ENCODE data around the gene NRXN3.

Gene NRXN3

DNA sequence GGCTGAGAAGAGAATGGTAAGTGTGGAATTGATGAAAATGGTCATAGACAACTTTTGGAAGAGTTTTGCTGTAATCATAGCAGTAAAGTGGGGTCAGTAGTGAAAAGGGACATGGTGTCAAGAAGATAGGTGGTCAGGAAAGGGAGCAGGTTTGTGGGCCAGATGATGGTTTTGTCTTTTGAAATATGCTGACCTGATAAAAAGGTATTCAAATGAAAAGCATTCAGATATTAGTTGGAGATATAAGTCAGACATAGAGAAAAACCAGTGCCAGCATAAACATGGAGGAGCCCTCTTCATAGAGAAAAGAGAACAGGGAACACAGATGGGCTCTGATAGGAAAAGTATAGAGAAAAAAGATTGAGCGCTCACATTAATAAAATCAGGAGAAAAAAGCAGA, 518.3 kb downstream of the NRXN3 start:
- TF ChIP-seq, protein P1, sequence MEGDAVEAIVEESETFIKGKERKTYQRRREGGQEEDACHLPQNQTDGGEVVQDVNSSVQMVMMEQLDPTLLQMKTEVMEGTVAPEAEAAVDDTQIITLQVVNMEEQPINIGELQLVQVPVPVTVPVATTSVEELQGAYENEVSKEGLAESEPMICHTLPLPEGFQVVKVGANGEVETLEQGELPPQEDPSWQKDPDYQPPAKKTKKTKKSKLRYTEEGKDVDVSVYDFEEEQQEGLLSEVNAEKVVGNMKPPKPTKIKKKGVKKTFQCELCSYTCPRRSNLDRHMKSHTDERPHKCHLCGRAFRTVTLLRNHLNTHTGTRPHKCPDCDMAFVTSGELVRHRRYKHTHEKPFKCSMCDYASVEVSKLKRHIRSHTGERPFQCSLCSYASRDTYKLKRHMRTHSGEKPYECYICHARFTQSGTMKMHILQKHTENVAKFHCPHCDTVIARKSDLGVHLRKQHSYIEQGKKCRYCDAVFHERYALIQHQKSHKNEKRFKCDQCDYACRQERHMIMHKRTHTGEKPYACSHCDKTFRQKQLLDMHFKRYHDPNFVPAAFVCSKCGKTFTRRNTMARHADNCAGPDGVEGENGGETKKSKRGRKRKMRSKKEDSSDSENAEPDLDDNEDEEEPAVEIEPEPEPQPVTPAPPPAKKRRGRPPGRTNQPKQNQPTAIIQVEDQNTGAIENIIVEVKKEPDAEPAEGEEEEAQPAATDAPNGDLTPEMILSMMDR (IDR thresholded peaks at IDR 0.05) = no peak

DNA sequence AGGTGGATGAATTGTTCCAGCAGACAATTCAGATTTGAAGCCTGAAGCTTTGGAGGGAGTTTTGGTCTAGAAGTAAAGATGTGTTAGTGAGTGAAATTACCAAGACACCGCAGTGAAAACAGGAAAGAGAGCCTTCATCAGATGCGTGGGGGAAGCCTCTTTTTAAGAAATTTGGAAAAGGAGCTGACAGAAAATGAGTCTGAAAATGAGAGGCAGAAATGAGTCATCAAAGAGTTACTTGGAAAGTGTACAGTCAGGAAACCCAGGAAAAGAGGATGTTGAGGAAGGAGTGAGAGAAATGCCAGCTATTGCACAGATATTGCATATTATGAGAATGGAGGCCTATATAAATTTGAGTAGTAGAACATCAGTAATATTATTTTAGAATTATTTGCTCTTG, 520.7 kb downstream of the NRXN3 start:
- H3K27ac ChIP-seq = no peak overlapping the region
- H3K4me3 ChIP-seq = no peak overlapping the region
- no peak for DNase-seq (ENCODE audit: low spot score)
- TF ChIP-seq, protein P1 (IDR thresholded peaks at IDR 0.05) = no peak

More for the DNA sequence above, 518.3 kb downstream of the NRXN3 start:
- no peak for DNase-seq (ENCODE audit: low spot score)
- Histone ChIP-seq H3K27ac (no peak overlapping the region), H3K4me3 (no peak overlapping the region)

DNA sequence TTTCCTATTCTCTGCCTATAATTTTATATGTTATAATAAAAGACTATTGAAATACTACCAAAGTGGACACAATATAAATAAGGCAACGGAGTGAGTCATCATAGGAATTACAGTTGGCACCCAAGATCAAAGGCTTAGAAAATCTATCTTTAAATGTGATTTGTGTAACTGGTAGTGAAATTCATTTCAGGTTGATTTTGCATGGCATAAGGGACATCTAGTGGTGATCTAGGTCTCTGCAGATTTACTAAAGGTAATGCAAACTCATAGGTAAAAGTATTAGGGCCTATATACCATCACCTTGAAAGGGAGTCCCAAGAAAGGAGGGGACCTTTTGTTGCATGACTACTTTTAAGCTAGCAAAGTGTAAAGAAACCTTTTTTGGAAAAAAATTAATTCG, 527.2 kb downstream of the NRXN3 start:
- Histone ChIP-seq H3K27ac (no peak overlapping the region), H3K4me3 (no peak overlapping the region)
- TF ChIP-seq, protein P1 (IDR thresholded peaks at IDR 0.05) = no peak
- no peak for DNase-seq (ENCODE audit: low spot score)

DNA sequence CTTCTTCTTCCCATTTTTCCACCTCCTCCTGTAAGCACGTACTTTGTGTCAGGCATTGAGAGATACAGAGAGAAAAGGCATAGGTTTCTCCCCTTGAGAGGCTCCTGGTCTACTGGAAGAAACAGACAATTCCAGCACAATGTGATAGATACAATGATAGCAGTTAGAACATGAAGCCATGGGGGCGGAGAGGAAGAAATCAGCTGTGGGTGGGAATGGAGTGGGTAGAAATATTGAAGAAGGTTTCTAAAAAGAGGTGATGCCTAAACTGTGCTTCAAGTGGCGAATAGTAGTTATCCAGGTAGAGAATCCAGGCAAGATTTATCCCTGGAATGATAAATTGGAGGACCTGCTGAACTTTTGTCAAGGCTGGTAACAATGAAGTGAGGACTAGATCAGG, 528.8 kb downstream of the NRXN3 start:
- no peak for DNase-seq (ENCODE audit: low spot score)
- Histone ChIP-seq H3K4me3 (no peak overlapping the region), H3K27ac (no peak overlapping the region)
- TF ChIP-seq, protein P1 (IDR thresholded peaks at IDR 0.05) = no peak

DNA sequence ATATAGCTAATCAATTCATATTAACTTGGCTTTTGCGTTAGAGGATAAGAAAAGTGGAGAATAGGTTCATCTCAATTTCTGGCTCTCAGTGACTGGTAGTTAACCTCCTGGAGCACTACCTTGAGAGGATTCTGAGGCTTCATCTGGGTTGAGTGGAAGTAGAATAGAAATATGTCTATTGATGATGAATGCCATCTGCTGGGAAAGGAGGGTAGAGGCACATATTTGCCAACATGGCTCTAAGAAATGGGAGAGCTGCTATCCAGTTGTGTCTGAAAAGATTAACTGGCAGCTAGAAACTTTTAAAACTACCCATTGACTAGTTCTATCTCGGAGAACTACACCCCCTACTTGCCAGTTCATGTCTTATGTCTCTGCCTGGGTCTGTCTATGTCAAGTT, 530.1 kb downstream of the NRXN3 start:
- TF ChIP-seq, protein P1 (IDR thresholded peaks at IDR 0.05) = no peak
- no peak for DNase-seq (ENCODE audit: low spot score)
- H3K27ac ChIP-seq = no peak overlapping the region
- no peak overlapping the region for H3K4me3 ChIP-seq

DNA sequence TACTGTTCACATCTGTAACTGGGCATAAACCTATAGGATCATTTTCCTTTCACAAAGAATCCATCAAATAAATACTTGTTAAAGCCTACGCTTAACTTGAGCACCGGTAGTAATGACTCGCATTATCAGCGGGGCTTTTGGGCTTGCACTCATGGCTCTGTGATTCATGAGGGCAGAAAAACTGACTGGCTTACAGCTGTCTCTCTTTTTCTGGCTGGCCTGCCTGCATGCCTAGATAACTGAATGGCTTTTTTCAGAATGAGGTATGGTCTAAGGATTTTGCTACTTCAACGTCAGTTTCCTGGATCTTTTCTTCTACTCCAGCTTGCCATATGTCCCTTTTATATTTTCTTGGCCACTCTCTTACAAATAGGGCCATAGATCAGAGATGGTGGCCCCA, 531.1 kb downstream of the NRXN3 start:
- Histone ChIP-seq H3K27ac (no peak overlapping the region), H3K4me3 (no peak overlapping the region)
- no peak for DNase-seq (ENCODE audit: low spot score)
- TF ChIP-seq, protein P1 (IDR thresholded peaks at IDR 0.05) = no peak

DNA sequence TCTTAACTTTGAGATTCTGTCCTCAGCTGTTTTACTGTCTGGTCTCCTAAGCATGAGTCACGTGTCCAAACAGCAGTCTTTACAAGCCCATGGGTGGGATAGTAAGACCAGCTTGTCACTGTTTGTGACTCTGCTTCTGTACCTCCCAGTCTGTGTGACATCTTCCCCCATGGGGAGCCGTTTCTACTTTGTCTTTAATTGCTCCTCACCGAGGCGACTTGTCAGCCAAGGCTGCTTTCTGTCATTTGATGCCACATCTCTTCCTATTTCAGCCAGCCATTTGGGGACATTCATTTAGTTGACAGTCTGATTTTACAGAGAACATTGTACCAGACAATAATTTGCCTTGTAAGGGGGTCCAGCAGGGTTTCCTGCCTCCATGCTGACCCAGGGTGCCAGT, 534.8 kb downstream of the NRXN3 start:
- TF ChIP-seq, protein P1 (IDR thresholded peaks at IDR 0.05) = no peak
- no peak for DNase-seq (ENCODE audit: low spot score)
- no peak overlapping the region for H3K27ac ChIP-seq
- H3K4me3 ChIP-seq = no peak overlapping the region

Measured in coronary artery (tissue), 2 donors.